K562 (cell line): ENCODE results near the gene TMEM154. TPM values are rescaled to one million over a fixed set of nuclear protein-coding genes. Genes with fewer than 3 reads are reported as not detected.

Source experiments
- ATAC-seq: fragments of 200-7000 bp; cut with Tn5 transposase; 3 replicates; pipeline ENCODE4 v1.9.1; 2020; ENCODE audit warnings: moderate library complexity
- BruUV-seq: library from RNA; stranded (reverse); fragments of 400-500 nt; replicated peaks from 2 replicates; lab custom pipeline; 2021; lab: Mats Ljungman, UMichigan
- CTCF ChIA-PET: fragments of 300-600 bp; formaldehyde crosslinking; extraction: SDS; loops from one replicate; lab custom pipeline; 2021; ENCODE audit warnings: low intra/inter-chr PET ratio; lab: Yijun Ruan, JAX
- POLR2A ChIA-PET: fragments of 300-600, 350-650 bp; sonication (Branson Sonifier 250); formaldehyde crosslinking; extraction: SDS; loops from one replicate; lab custom pipeline; 2021; ENCODE audit warnings: antibody characterized with exemption, inconsistent platforms; lab: Yijun Ruan, JAX
- DNase-seq, 4 experiments: peaks; one replicate each; pipeline versions ENCODE4 v3.0.0 to v3.0.0-alpha.2; 2011 to 2018; ENCODE audit warnings: low spot score in 3 of 4, mixed read lengths in 3 of 4; ENCODE audit errors: extremely low read depth in 1 of 4
- FAIRE-seq: peaks from 2 replicates; lab custom pipeline; 2011; peaks lifted over from hg19 to GRCh38; lab: Jason Lieb, UNC
- H2AFZ ChIP-seq: 2 replicates; pipeline ENCODE4 v1.6.0; 2011; ENCODE audit warnings: low read depth, low read length, control low read depth, inconsistent platforms
- H3K27ac ChIP-seq: fragments of 200-600 bp; 3 replicates; pipeline ENCODE4 v1.8.0; 2011; ENCODE audit warnings: low read depth, mild to moderate bottlenecking, control low read depth, inconsistent platforms, low read length, moderate library complexity, mixed read lengths; ENCODE audit errors: extremely low read depth
- H3K27me3 ChIP-seq, 2 experiments: fragments of 300-600 bp in 1 of 2; 2 replicates in 1 of 2; 3 replicates in 1 of 2; pipeline versions ENCODE4 v1.6.0 to v1.8.0; 2011; ENCODE audit warnings: inconsistent platforms in 2 of 2, low read length in 2 of 2, mild to moderate bottlenecking in 1 of 2, mixed read lengths in 1 of 2, moderate library complexity in 1 of 2; ENCODE audit not compliant: control insufficient read depth in 2 of 2, insufficient read depth in 2 of 2
- H3K36me3 ChIP-seq: fragments of 300-600 bp; 3 replicates; pipeline ENCODE4 v1.8.0; 2011; ENCODE audit warnings: mild to moderate bottlenecking, low read length, inconsistent platforms; ENCODE audit not compliant: control insufficient read depth, insufficient read depth
- H3K4me1 ChIP-seq, 2 experiments: fragments of 200-600 bp in 1 of 2; replicated peaks in 1 of 2; 2 replicates in 1 of 2; 3 replicates in 1 of 2; pipeline versions ENCODE4 v1.5.1 to v1.8.0; 2011; ENCODE audit warnings: inconsistent platforms in 2 of 2, low read length in 2 of 2, mild to moderate bottlenecking in 1 of 2, mixed read lengths in 1 of 2, moderate library complexity in 1 of 2; ENCODE audit not compliant: control insufficient read depth in 2 of 2, insufficient read depth in 2 of 2
- H3K4me2 ChIP-seq: 2 replicates; pipeline ENCODE4 v1.6.1; 2011; ENCODE audit warnings: low read length, control low read depth, inconsistent platforms, mixed read lengths; ENCODE audit not compliant: insufficient read depth
- H3K4me3 ChIP-seq: fragments of 200-600 bp; sonication (generic), shearing (Covaris generic); 2 replicates; pipeline ENCODE4 v1.5.1; 2016; ENCODE audit warnings: control low read depth, inconsistent platforms
- H3K79me2 ChIP-seq: fragments of 200-600 bp; 3 replicates; pipeline ENCODE4 v1.8.0; 2011; ENCODE audit warnings: low read length, inconsistent platforms; ENCODE audit not compliant: control insufficient read depth, insufficient read depth
- H3K9ac ChIP-seq, 2 experiments: 2 replicates each; pipeline versions ENCODE4 v1.6.0 to v1.6.1; 2011; ENCODE audit warnings: low read depth in 2 of 2, low read length in 2 of 2, control low read depth in 1 of 2, inconsistent platforms in 1 of 2, mild to moderate bottlenecking in 1 of 2, mixed read lengths in 1 of 2; ENCODE audit not compliant: insufficient read depth in 1 of 2
- H3K9me1 ChIP-seq: one replicate; pipeline ENCODE4 v1.6.0; 2011; ENCODE audit warnings: inconsistent platforms, mild to moderate bottlenecking, low read length, moderate library complexity; ENCODE audit not compliant: control insufficient read depth, insufficient read depth
- H3K9me3 ChIP-seq: replicated peaks from 2 replicates; pipeline ENCODE4 v1.5.1; 2011; ENCODE audit warnings: low read depth, low read length, inconsistent platforms; ENCODE audit not compliant: control insufficient read depth, insufficient read depth
- H4K20me1 ChIP-seq: replicated peaks from 2 replicates; pipeline ENCODE4 v1.6.1; 2011; ENCODE audit warnings: low read length, inconsistent platforms, mixed read lengths; ENCODE audit not compliant: control insufficient read depth, insufficient read depth
- ATF1 ChIP-seq, 2 experiments: fragments of 450-650 bp in 1 of 2; IDR thresholded peaks; 2 replicates each; pipeline ENCODE4 v1.6.1; 2016; ENCODE audit warnings: missing compliant biosample characterization in 1 of 2, missing genetic modification characterization in 1 of 2
- C11orf30 ChIP-seq: fragments of 450-650 bp; IDR thresholded peaks from 2 replicates; pipeline ENCODE4 v1.6.1; 2016; ENCODE audit warnings: low read depth, mild to moderate bottlenecking
- CXXC5 ChIP-seq: fragments of 250-450 bp; sonication (Bioruptor Pico); IDR thresholded peaks from 2 replicates; pipeline ENCODE4 v1.8.0; 2022; ENCODE audit warnings: inconsistent platforms, mild to moderate bottlenecking, moderate library complexity
- E2F8 ChIP-seq: fragments of 450-650 bp; IDR thresholded peaks from 2 replicates; pipeline ENCODE4 v1.7.1; 2018; ENCODE audit warnings: mild to moderate bottlenecking, low read depth; ENCODE audit not compliant: partially characterized antibody
- ELF2 ChIP-seq: fragments of 250-450 bp; sonication (Bioruptor Pico); IDR thresholded peaks from 2 replicates; pipeline ENCODE4 v1.5.0; 2021; ENCODE audit warnings: mild to moderate bottlenecking
- MECOM ChIP-seq: fragments of 250-450 bp; sonication (Bioruptor Pico); IDR thresholded peaks from 2 replicates; pipeline ENCODE4 v1.8.0; 2022; ENCODE audit warnings: inconsistent platforms
- MEF2A ChIP-seq: IDR thresholded peaks from 2 replicates; pipeline ENCODE4 v1.6.1; 2011; ENCODE audit warnings: low read depth, mild to moderate bottlenecking, low read length, moderate library complexity; ENCODE audit not compliant: control insufficient read depth
- NFE2 ChIP-seq: IDR thresholded peaks from 2 replicates; pipeline ENCODE4 v1.6.1; 2014; ENCODE audit warnings: antibody characterized with exemption, low read depth
- NFRKB ChIP-seq: fragments of 450-650 bp; IDR thresholded peaks from 2 replicates; pipeline ENCODE4 v1.6.1; 2016; ENCODE audit warnings: low read depth
- PPARD ChIP-seq: fragments of 250-450 bp; sonication (Bioruptor Pico); IDR thresholded peaks from 2 replicates; pipeline ENCODE4 v1.8.0; 2022; ENCODE audit warnings: inconsistent platforms, mild to moderate bottlenecking, moderate library complexity
- PRDM10 ChIP-seq: fragments of 450-650 bp; IDR thresholded peaks from 2 replicates; pipeline ENCODE4 v1.6.1; 2018; ENCODE audit not compliant: partially characterized antibody
- PRPF4 ChIP-seq: fragments of 200-400 bp; formaldehyde crosslinking; IDR thresholded peaks from one replicate; pipeline ENCODE4 v1.6.1; 2017; ENCODE audit warnings: low read length, low read depth, mild to moderate bottlenecking; ENCODE audit not compliant: insufficient read depth, poor library complexity, severe bottlenecking
- SRSF1 ChIP-seq: fragments of 200-400 bp; formaldehyde crosslinking; IDR thresholded peaks from 2 replicates; pipeline ENCODE4 v1.6.1; 2017; ENCODE audit warnings: mild to moderate bottlenecking, low read depth, low read length, moderate library complexity
- ZBTB9 ChIP-seq: fragments of 450-650 bp; formaldehyde crosslinking; IDR thresholded peaks from 2 replicates; pipeline ENCODE4 v1.4.0; 2020; ENCODE audit warnings: mild to moderate bottlenecking, moderate library complexity
- ZNF445 ChIP-seq: fragments of 250-450 bp; sonication (Bioruptor Pico); IDR thresholded peaks from 2 replicates; pipeline ENCODE4 v1.4.0; 2020; ENCODE audit warnings: low read depth, mild to moderate bottlenecking, moderate library complexity
- ZNF584 ChIP-seq: fragments of 200-800 bp; sonication (Bioruptor generic); IDR thresholded peaks from 2 replicates; pipeline ENCODE4 v1.6.1; 2016; ENCODE audit warnings: low read depth, mild to moderate bottlenecking, missing genetic modification characterization, missing compliant biosample characterization
- WGBS: fragments of 100-300 bp; shearing (Covaris generic); methylation state at CpG from one replicate; pipeline ENCODE4 v1.1.6; 2016; ENCODE audit warnings: low coverage, mixed read lengths; ENCODE audit not compliant: insufficient coverage; ENCODE audit errors: missing lambda C conversion rate; 5-methylcytosine and 5-hydroxymethylcytosine counted together
- in situ Hi-C: fragments of 300-500 bp; cut with MboI; formaldehyde crosslinking; loops from 4 replicates; pipeline ENCODE4 v1.15.0; 2018; ENCODE audit warnings: inconsistent platforms, mixed read lengths
- intact Hi-C: fragments of 100-400 bp; cut with micrococcal nuclease; formaldehyde crosslinking; loops from 2 replicates; pipeline ENCODE4 v1.14.2; 2022
- polyA plus RNA-seq, 8 experiments: library from polyadenylated mRNA; depleted of rRNA in 4 of 8; stranded (reverse) in 5 of 8; unstranded in 3 of 8; fragments of >200 nt; fragmentation: Nextera tagmentation in 2 of 8; fragmentation: Illumina TruSeq in 1 of 8; extraction: Ambion mirVana in 2 of 8; extraction: Trizol in 1 of 8; gene quantifications; 2 replicates each; pipeline versions ENCODE4 v1.2.1 to v1.2.3, GENCODE V29; 2011 to 2014; ENCODE audit warnings: inconsistent platforms in 1 of 8, missing spikeins in 1 of 8
- total RNA-seq, 7 experiments: library from RNA; depleted of rRNA in 6 of 7; stranded (reverse); fragments of >200 nt in 6 of 7; fragmentation: Illumina TruSeq in 2 of 7; extraction: Trizol in 2 of 7; gene quantifications; 2 replicates each; pipeline versions ENCODE4 v1.2.1 to v1.2.3, GENCODE V29; 2011 to 2021; ENCODE audit warnings: low replicate concordance in 1 of 7

TMEM154 gene
- total and polyA plus RNA-seq, 9 of the 15 experiments (the other 6 are each of a cell fraction or from before 2014, with no cell fraction given) = 0.13 to 1.8 (median 0.58) TPM

- no peaks in the 10 kb centered on the region for H4K20me1 ChIP-seq
- intact Hi-C loops = no loop called here
- no TSS peak for BruUV-seq
- no peaks in the 10 kb centered on the region for H3K9me1 ChIP-seq
- POLR2A ChIA-PET = no interaction called here
- H3K4me1 ChIP-seq = peaks cover 0 to 19% of the 10 kb centered on the region in 2 experiments; a peak in 3 of 5 replicates
- in situ Hi-C loops = no loop called here
- no peaks in the 10 kb centered on the region for H3K36me3 ChIP-seq
- FAIRE-seq (no peak), ATAC-seq (peak; percentile 43), DNase-seq (no peak)
- no peak overlapping the region for H3K4me3 ChIP-seq
- no peaks in the 10 kb centered on the region for H3K79me2 ChIP-seq
- no peaks in the 10 kb centered on the region for H3K9me3 ChIP-seq
- no peak overlapping the region for H3K27ac ChIP-seq
- H3K27me3 ChIP-seq = peaks cover 5 to 11% of the 10 kb centered on the region in 2 experiments; a peak in 4 of 5 replicates
- H2AFZ ChIP-seq = no peak overlapping the region
- CTCF ChIA-PET = interaction anchor here (0.6 kb wide), 1 partner anchor 317 kb away, joined by 5 read pairs; no protein-coding TSS in a partner anchor
- 11% methylated on average over 6 of the region's 6 CpGs for WGBS
- H3K4me2 ChIP-seq = no peak overlapping the region
- no peak overlapping the region for H3K9ac ChIP-seq
- no peak for TF ChIP-seq ELF2 (CRISPR knock-in tag)
- TF ChIP-seq C11orf30 = peak; percentile 31; the same call in 1 of the 2 replicates
- TF ChIP-seq MECOM (CRISPR knock-in tag) = no peak
- no peak for TF ChIP-seq CXXC5
- TF ChIP-seq SRSF1 = no peak
- TF ChIP-seq E2F8 = no peak
- no peak for TF ChIP-seq ATF1 (CRISPR knock-in tag; IDR thresholded peaks at IDR 0.05)
- no peak for TF ChIP-seq ATF1 (tag; IDR thresholded peaks at IDR 0.05)
- no peak for TF ChIP-seq ZBTB9 (CRISPR knock-in tag)
- TF ChIP-seq ZNF584 = no peak
- TF ChIP-seq NFRKB = no peak
- TF ChIP-seq PRDM10 = no peak
- TF ChIP-seq ZNF445 (CRISPR knock-in tag) = no peak
- TF ChIP-seq PRPF4 = no peak
- TF ChIP-seq PPARD (CRISPR knock-in tag) = no peak
- TF ChIP-seq MEF2A = no peak
- TF ChIP-seq NFE2 = peak; percentile 65
Measured at GRCh38 chr4:152666946-152667345, 12.9 kb downstream of the TMEM154 start.
